Measurements from ENCODE around the gene NOP10.

The NOP10 gene

GRCh38 chr15:34314491-34315490 lies 28.1 kb downstream of the NOP10 start:
- no peaks in the 10 kb centered on the region for H3K27me3 ChIP-seq (replicated peaks; ENCODE audit: control insufficient read depth, insufficient read depth, low read length, poor library complexity, severe bottlenecking)
- H3K27ac ChIP-seq (ENCODE audit: insufficient read depth, low read length, poor library complexity, severe bottlenecking) = no peak overlapping the region
- H3K9me3 ChIP-seq (ENCODE audit: control insufficient read depth, low read length) = no peaks in the 10 kb centered on the region
- H3K4me1 ChIP-seq (ENCODE audit: control insufficient read depth, insufficient read depth, low read length, poor library complexity, severe bottlenecking) = peaks cover 7% of the 10 kb centered on the region
- no peak overlapping the region for H3K4me3 ChIP-seq (ENCODE audit: insufficient read depth, low read depth, low read length, poor library complexity, severe bottlenecking)
- DNase-seq = no peak
- peaks cover 3% of the 10 kb centered on the region for H3K36me3 ChIP-seq (ENCODE audit: control insufficient read depth, insufficient read depth, low read length)

- no peak overlapping the region for H3K4me3 ChIP-seq (ENCODE audit: insufficient read depth, low read depth, low read length, poor library complexity, severe bottlenecking)
- DNase-seq = no peak
- H3K27me3 ChIP-seq (replicated peaks; ENCODE audit: control insufficient read depth, insufficient read depth, low read length, poor library complexity, severe bottlenecking) = no peaks in the 10 kb centered on the region
- H3K4me1 ChIP-seq (ENCODE audit: control insufficient read depth, insufficient read depth, low read length, poor library complexity, severe bottlenecking) = no peaks in the 10 kb centered on the region
- H3K9me3 ChIP-seq (ENCODE audit: control insufficient read depth, low read length) = no peaks in the 10 kb centered on the region
- peaks cover 3% of the 10 kb centered on the region for H3K36me3 ChIP-seq (ENCODE audit: control insufficient read depth, insufficient read depth, low read length)
- H3K27ac ChIP-seq (ENCODE audit: insufficient read depth, low read length, poor library complexity, severe bottlenecking) = no peak overlapping the region
Measured at GRCh38 chr15:34311563-34311962, 31.4 kb downstream of the NOP10 start.

GRCh38 chr15:34304613-34305012 lies 38.3 kb downstream of the NOP10 start:
- no peaks in the 10 kb centered on the region for H3K4me1 ChIP-seq (ENCODE audit: control insufficient read depth, insufficient read depth, low read length, poor library complexity, severe bottlenecking)
- no peaks in the 10 kb centered on the region for H3K9me3 ChIP-seq (ENCODE audit: control insufficient read depth, low read length)
- H3K27ac ChIP-seq (ENCODE audit: insufficient read depth, low read length, poor library complexity, severe bottlenecking) = no peak overlapping the region
- H3K36me3 ChIP-seq (ENCODE audit: control insufficient read depth, insufficient read depth, low read length) = no peaks in the 10 kb centered on the region
- H3K27me3 ChIP-seq (replicated peaks; ENCODE audit: control insufficient read depth, insufficient read depth, low read length, poor library complexity, severe bottlenecking) = no peaks in the 10 kb centered on the region
- no peak overlapping the region for H3K4me3 ChIP-seq (ENCODE audit: insufficient read depth, low read depth, low read length, poor library complexity, severe bottlenecking)
- no peak for DNase-seq

- no peaks in the 10 kb centered on the region for H3K36me3 ChIP-seq (ENCODE audit: control insufficient read depth, insufficient read depth, low read length)
- H3K4me3 ChIP-seq (ENCODE audit: insufficient read depth, low read depth, low read length, poor library complexity, severe bottlenecking) = no peak overlapping the region
- H3K4me1 ChIP-seq (ENCODE audit: control insufficient read depth, insufficient read depth, low read length, poor library complexity, severe bottlenecking) = no peaks in the 10 kb centered on the region
- no peak for DNase-seq
- no peaks in the 10 kb centered on the region for H3K9me3 ChIP-seq (ENCODE audit: control insufficient read depth, low read length)
- H3K27ac ChIP-seq (ENCODE audit: insufficient read depth, low read length, poor library complexity, severe bottlenecking) = no peak overlapping the region
- H3K27me3 ChIP-seq (replicated peaks; ENCODE audit: control insufficient read depth, insufficient read depth, low read length, poor library complexity, severe bottlenecking) = no peaks in the 10 kb centered on the region
Measured at GRCh38 chr15:34301058-34301457, 41.9 kb downstream of the NOP10 start.

- Histone ChIP-seq H3K36me3 (ENCODE audit: control insufficient read depth, insufficient read depth, low read length) (no peaks in the 10 kb centered on the region), H3K4me1 (ENCODE audit: control insufficient read depth, insufficient read depth, low read length, poor library complexity, severe bottlenecking) (no peaks in the 10 kb centered on the region), H3K9me3 (ENCODE audit: control insufficient read depth, low read length) (no peaks in the 10 kb centered on the region), H3K27me3 (replicated peaks; ENCODE audit: control insufficient read depth, insufficient read depth, low read length, poor library complexity, severe bottlenecking) (no peaks in the 10 kb centered on the region), H3K27ac (ENCODE audit: insufficient read depth, low read length, poor library complexity, severe bottlenecking) (no peak overlapping the region), H3K4me3 (ENCODE audit: insufficient read depth, low read depth, low read length, poor library complexity, severe bottlenecking) (no peak overlapping the region)
- DNase-seq = no peak
Measured at GRCh38 chr15:34297059-34297458, 45.9 kb downstream of the NOP10 start.

- Histone ChIP-seq H3K27me3 (replicated peaks; ENCODE audit: control insufficient read depth, insufficient read depth, low read length, poor library complexity, severe bottlenecking) (no peaks in the 10 kb centered on the region), H3K36me3 (ENCODE audit: control insufficient read depth, insufficient read depth, low read length) (no peaks in the 10 kb centered on the region), H3K27ac (ENCODE audit: insufficient read depth, low read length, poor library complexity, severe bottlenecking) (no peak overlapping the region), H3K4me3 (ENCODE audit: insufficient read depth, low read depth, low read length, poor library complexity, severe bottlenecking) (no peak overlapping the region), H3K9me3 (ENCODE audit: control insufficient read depth, low read length) (no peaks in the 10 kb centered on the region), H3K4me1 (ENCODE audit: control insufficient read depth, insufficient read depth, low read length, poor library complexity, severe bottlenecking) (no peaks in the 10 kb centered on the region)
- DNase-seq = no peak
Measured at GRCh38 chr15:34292621-34293020, 50.3 kb downstream of the NOP10 start.
